ENCODE measurements around the gene MAST4. TPM values are rescaled to one million over a fixed set of nuclear protein-coding genes. Genes with fewer than 3 reads are reported as not detected.

The MAST4 gene
- total RNA-seq, 2 donors from 2014 or later, result 50.4 to 60.6 TPM

- Histone ChIP-seq H3K27ac (no peak overlapping the region), H3K4me1 (no peaks in the 10 kb centered on the region), H3K9me3 (peaks cover 0 to 5% of the 10 kb centered on the region in 2 donors), H3K36me3 (no peaks in the 10 kb centered on the region), H3K4me3 (no peak overlapping the region), H3K27me3 (no peaks in the 10 kb centered on the region)
- DNase-seq (ENCODE audit: low spot score), result no peak
- TF ChIP-seq CTCF (IDR thresholded peaks at IDR 0.05), result no peak
Measured at GRCh38 chr5:66553916-66554575, 42.1 kb upstream of the MAST4 start.

- no peak overlapping the region for H3K27ac ChIP-seq
- TF ChIP-seq CTCF (IDR thresholded peaks at IDR 0.05), result no peak
- H3K9me3 ChIP-seq, result peaks cover 0 to 5% of the 10 kb centered on the region in 2 donors
- H3K4me1 ChIP-seq, result no peaks in the 10 kb centered on the region
- no peak for DNase-seq (ENCODE audit: low spot score)
- no peaks in the 10 kb centered on the region for H3K27me3 ChIP-seq
- H3K36me3 ChIP-seq, result no peaks in the 10 kb centered on the region
- no peak overlapping the region for H3K4me3 ChIP-seq
Measured at GRCh38 chr5:66554884-66555283, 41.3 kb upstream of the MAST4 start.

GRCh38 chr5:66558560-66558959 is 37.6 kb upstream of the MAST4 start:
- H3K4me1 ChIP-seq, result no peaks in the 10 kb centered on the region
- H3K27me3 ChIP-seq, result no peaks in the 10 kb centered on the region
- TF ChIP-seq CTCF (IDR thresholded peaks at IDR 0.05), result no peak
- no peak overlapping the region for H3K27ac ChIP-seq
- peaks cover 0 to 5% of the 10 kb centered on the region in 2 donors for H3K9me3 ChIP-seq
- H3K36me3 ChIP-seq, result no peaks in the 10 kb centered on the region
- DNase-seq (ENCODE audit: low spot score), result no peak
- H3K4me3 ChIP-seq, result no peak overlapping the region

- Histone ChIP-seq H3K27me3 (no peaks in the 10 kb centered on the region), H3K4me1 (no peaks in the 10 kb centered on the region), H3K27ac (no peak overlapping the region), H3K36me3 (no peaks in the 10 kb centered on the region), H3K4me3 (no peak overlapping the region), H3K9me3 (no peaks in the 10 kb centered on the region)
- TF ChIP-seq CTCF (IDR thresholded peaks at IDR 0.05), result no peak
- no peak for DNase-seq (ENCODE audit: low spot score)
Measured at GRCh38 chr5:66560371-66560770, 35.8 kb upstream of the MAST4 start.

- H3K4me1 ChIP-seq, result no peaks in the 10 kb centered on the region
Measured at GRCh38 chr5:66561256-66561990, 34.8 kb upstream of the MAST4 start.

More at GRCh38 chr5:66561256-66561990, 34.8 kb upstream of the MAST4 start:
- no peak for DNase-seq (ENCODE audit: low spot score)
- no peak for TF ChIP-seq CTCF (IDR thresholded peaks at IDR 0.05)
- Histone ChIP-seq H3K27ac (no peak overlapping the region), H3K4me3 (no peak overlapping the region), H3K9me3 (no peaks in the 10 kb centered on the region), H3K27me3 (no peaks in the 10 kb centered on the region), H3K36me3 (no peaks in the 10 kb centered on the region)
